ENCODE data around the gene TMEM25.
"Not testable (repeated sequence)": the region's sequence is repeated elsewhere in the genome, so short reads cannot be mapped to it uniquely, and the experiment has no call there.

The TMEM25 gene

GRCh38 chr11:118530683-118531596 is at the start of gene TMEM25:
Gene TMEM25, plus strand, starts transcription at chr11:118531192. Its CDS starts 610 bp downstream, at chr11:118531802.
- Histone ChIP-seq H3K4me1 (ENCODE audit: insufficient read depth, low read length) (peaks cover 9% of the 10 kb centered on the region), H3K9ac (ENCODE audit: low read depth, low read length) (peak within 1 kb of the TSS; percentile 59), H3K9me3 (ENCODE audit: control insufficient read depth, insufficient read depth, low read length) (no peaks in the 10 kb centered on the region), H3K36me3 (ENCODE audit: insufficient read depth, low read length) (no peaks in the 10 kb centered on the region)

- peaks cover 24% of the 10 kb centered on the region for H3K36me3 ChIP-seq (ENCODE audit: insufficient read depth, low read length)
- H3K4me1 ChIP-seq (ENCODE audit: insufficient read depth, low read length); H3K9me3 ChIP-seq (ENCODE audit: control insufficient read depth, insufficient read depth, low read length); H3K9ac ChIP-seq (ENCODE audit: low read depth, low read length): not testable (repeated sequence)
These were observed 49.8 kb upstream of the TMEM25 start for GRCh38 chr11:118481238-118481637.

GRCh38 chr11:118484405-118484804 is 46.6 kb upstream of the TMEM25 start:
- Histone ChIP-seq H3K4me1 (ENCODE audit: insufficient read depth, low read length) (no peaks in the 10 kb centered on the region), H3K9me3 (ENCODE audit: control insufficient read depth, insufficient read depth, low read length) (no peaks in the 10 kb centered on the region), H3K36me3 (ENCODE audit: insufficient read depth, low read length) (peaks cover 22% of the 10 kb centered on the region), H3K9ac (ENCODE audit: low read depth, low read length) (no peak overlapping the region)

GRCh38 chr11:118485273-118485672 is 45.7 kb upstream of the TMEM25 start:
- Histone ChIP-seq H3K4me1 (ENCODE audit: insufficient read depth, low read length) (no peaks in the 10 kb centered on the region), H3K9me3 (ENCODE audit: control insufficient read depth, insufficient read depth, low read length) (no peaks in the 10 kb centered on the region), H3K9ac (ENCODE audit: low read depth, low read length) (no peak overlapping the region), H3K36me3 (ENCODE audit: insufficient read depth, low read length) (peaks cover 29% of the 10 kb centered on the region)

- no peaks in the 10 kb centered on the region for H3K4me1 ChIP-seq (ENCODE audit: insufficient read depth, low read length)
- peaks cover 27% of the 10 kb centered on the region for H3K36me3 ChIP-seq (ENCODE audit: insufficient read depth, low read length)
- no peak overlapping the region for H3K9ac ChIP-seq (ENCODE audit: low read depth, low read length)
- H3K9me3 ChIP-seq (ENCODE audit: control insufficient read depth, insufficient read depth, low read length): no peaks in the 10 kb centered on the region
These were observed 42.4 kb upstream of the TMEM25 start for GRCh38 chr11:118488480-118489109.

GRCh38 chr11:118491041-118491440 is 40.0 kb upstream of the TMEM25 start:
- Histone ChIP-seq H3K36me3 (ENCODE audit: insufficient read depth, low read length) (peaks cover 40% of the 10 kb centered on the region), H3K9ac (ENCODE audit: low read depth, low read length) (no peak overlapping the region), H3K4me1 (ENCODE audit: insufficient read depth, low read length) (no peaks in the 10 kb centered on the region), H3K9me3 (ENCODE audit: control insufficient read depth, insufficient read depth, low read length) (no peaks in the 10 kb centered on the region)

GRCh38 chr11:118497831-118498230 is 33.2 kb upstream of the TMEM25 start:
- Histone ChIP-seq H3K9me3 (ENCODE audit: control insufficient read depth, insufficient read depth, low read length) (no peaks in the 10 kb centered on the region), H3K36me3 (ENCODE audit: insufficient read depth, low read length) (peaks cover 52% of the 10 kb centered on the region), H3K4me1 (ENCODE audit: insufficient read depth, low read length) (no peaks in the 10 kb centered on the region), H3K9ac (ENCODE audit: low read depth, low read length) (no peak overlapping the region)

GRCh38 chr11:118503216-118503615 is 27.8 kb upstream of the TMEM25 start:
- Histone ChIP-seq H3K9ac (ENCODE audit: low read depth, low read length) (no peak overlapping the region), H3K9me3 (ENCODE audit: control insufficient read depth, insufficient read depth, low read length) (no peaks in the 10 kb centered on the region), H3K4me1 (ENCODE audit: insufficient read depth, low read length) (no peaks in the 10 kb centered on the region), H3K36me3 (ENCODE audit: insufficient read depth, low read length) (peaks cover 71% of the 10 kb centered on the region)

- peaks cover 68% of the 10 kb centered on the region for H3K36me3 ChIP-seq (ENCODE audit: insufficient read depth, low read length)
These were observed 19.4 kb upstream of the TMEM25 start for GRCh38 chr11:118511601-118512000.

GRCh38 chr11:118514103-118514502 is 16.9 kb upstream of the TMEM25 start:
- Histone ChIP-seq H3K4me1 (ENCODE audit: insufficient read depth, low read length) (no peaks in the 10 kb centered on the region), H3K9ac (ENCODE audit: low read depth, low read length) (no peak overlapping the region), H3K36me3 (ENCODE audit: insufficient read depth, low read length) (peaks cover 64% of the 10 kb centered on the region), H3K9me3 (ENCODE audit: control insufficient read depth, insufficient read depth, low read length) (no peaks in the 10 kb centered on the region)

More at GRCh38 chr11:118511601-118512000, 19.4 kb upstream of the TMEM25 start:
- Histone ChIP-seq H3K9ac (ENCODE audit: low read depth, low read length) (no peak overlapping the region), H3K4me1 (ENCODE audit: insufficient read depth, low read length) (no peaks in the 10 kb centered on the region), H3K9me3 (ENCODE audit: control insufficient read depth, insufficient read depth, low read length) (no peaks in the 10 kb centered on the region)

- Histone ChIP-seq H3K4me1 (ENCODE audit: insufficient read depth, low read length) (no peaks in the 10 kb centered on the region), H3K36me3 (ENCODE audit: insufficient read depth, low read length) (peaks cover 62% of the 10 kb centered on the region), H3K9ac (ENCODE audit: low read depth, low read length) (no peak overlapping the region), H3K9me3 (ENCODE audit: control insufficient read depth, insufficient read depth, low read length) (no peaks in the 10 kb centered on the region)
These were observed 11.4 kb upstream of the TMEM25 start for GRCh38 chr11:118519549-118519948.

GRCh38 chr11:118521892-118522311 is 9.1 kb upstream of the TMEM25 start:
- no peaks in the 10 kb centered on the region for H3K4me1 ChIP-seq (ENCODE audit: insufficient read depth, low read length)
- H3K9me3 ChIP-seq (ENCODE audit: control insufficient read depth, insufficient read depth, low read length): no peaks in the 10 kb centered on the region
- no peak overlapping the region for H3K9ac ChIP-seq (ENCODE audit: low read depth, low read length)
- H3K36me3 ChIP-seq (ENCODE audit: insufficient read depth, low read length): peaks cover 44% of the 10 kb centered on the region

- H3K36me3 ChIP-seq (ENCODE audit: insufficient read depth, low read length): peaks cover 42% of the 10 kb centered on the region
- no peak overlapping the region for H3K9ac ChIP-seq (ENCODE audit: low read depth, low read length)
- H3K9me3 ChIP-seq (ENCODE audit: control insufficient read depth, insufficient read depth, low read length): no peaks in the 10 kb centered on the region
- H3K4me1 ChIP-seq (ENCODE audit: insufficient read depth, low read length): no peaks in the 10 kb centered on the region
These were observed 8.4 kb upstream of the TMEM25 start for GRCh38 chr11:118522571-118523072.

- Histone ChIP-seq H3K4me1 (ENCODE audit: insufficient read depth, low read length) (no peaks in the 10 kb centered on the region), H3K9me3 (ENCODE audit: control insufficient read depth, insufficient read depth, low read length) (no peaks in the 10 kb centered on the region), H3K9ac (ENCODE audit: low read depth, low read length) (no peak overlapping the region), H3K36me3 (ENCODE audit: insufficient read depth, low read length) (peaks cover 32% of the 10 kb centered on the region)
These were observed 6.6 kb upstream of the TMEM25 start for GRCh38 chr11:118524356-118524755.
